GM12865 (cell line): ENCODE measurements around the gene ALDH1B1.
"Not testable (repeated sequence)": the region's sequence is repeated elsewhere in the genome, so short reads cannot be mapped to it uniquely, and the experiment has no call there.

Source experiments
- DNase-seq: peaks from one replicate; pipeline ENCODE4 v3.0.0; 2010; ENCODE audit warnings: low read depth
- H3K4me3 ChIP-seq: 2 replicates; pipeline ENCODE4 v1.5.1; 2011; ENCODE audit warnings: mild to moderate bottlenecking, low read depth, low read length, control low read depth
- TF ChIP-seq, protein P1 (sequence below): IDR thresholded peaks from 2 replicates; pipeline ENCODE4 v1.5.1; 2011; ENCODE audit warnings: low read length, control low read depth, low read depth, inconsistent platforms; ENCODE audit not compliant: insufficient read depth; ENCODE audit errors: missing control alignments

Gene ALDH1B1

DNA sequence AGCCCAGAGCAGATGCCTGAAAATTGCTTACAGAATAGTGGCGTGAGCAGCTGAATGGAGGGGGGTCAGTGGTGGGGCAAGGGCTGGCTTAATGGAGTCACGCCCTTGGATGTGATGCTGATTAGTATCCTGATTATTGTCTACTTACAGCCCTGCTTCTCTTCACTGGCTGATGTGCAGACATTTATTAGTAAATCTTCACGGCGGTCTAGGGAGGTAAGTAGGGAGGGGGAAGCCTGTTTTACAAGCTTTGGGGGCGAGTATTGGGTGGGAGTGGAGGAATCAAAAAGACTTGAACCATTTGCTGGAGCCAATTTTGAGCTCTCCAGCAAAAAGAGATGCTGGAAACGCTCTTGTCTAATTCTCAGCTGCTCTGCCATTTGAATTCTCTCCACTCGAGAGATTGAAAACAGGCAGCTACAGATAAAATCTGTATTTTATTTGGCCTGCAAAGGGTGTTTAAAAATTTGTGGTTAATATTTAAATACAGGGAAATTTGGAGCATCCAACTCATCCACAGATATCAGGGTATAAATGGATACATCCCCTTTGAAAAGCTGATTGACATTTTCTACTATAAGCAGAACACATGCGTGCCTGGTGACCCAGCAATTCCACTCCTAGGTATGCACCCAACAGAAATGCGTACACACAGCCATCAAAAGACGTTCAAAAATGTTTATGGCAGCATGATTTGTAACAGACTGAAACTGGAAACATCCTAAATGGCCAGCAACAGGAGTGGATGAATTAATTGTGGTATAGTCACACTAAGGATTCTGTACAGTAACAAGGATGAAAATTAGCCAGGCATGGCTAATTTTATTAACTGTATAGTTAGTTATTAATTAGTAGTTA lies 19.5 kb upstream of the ALDH1B1 start:
- no peak overlapping the region for H3K4me3 ChIP-seq
- TF ChIP-seq, protein P1, sequence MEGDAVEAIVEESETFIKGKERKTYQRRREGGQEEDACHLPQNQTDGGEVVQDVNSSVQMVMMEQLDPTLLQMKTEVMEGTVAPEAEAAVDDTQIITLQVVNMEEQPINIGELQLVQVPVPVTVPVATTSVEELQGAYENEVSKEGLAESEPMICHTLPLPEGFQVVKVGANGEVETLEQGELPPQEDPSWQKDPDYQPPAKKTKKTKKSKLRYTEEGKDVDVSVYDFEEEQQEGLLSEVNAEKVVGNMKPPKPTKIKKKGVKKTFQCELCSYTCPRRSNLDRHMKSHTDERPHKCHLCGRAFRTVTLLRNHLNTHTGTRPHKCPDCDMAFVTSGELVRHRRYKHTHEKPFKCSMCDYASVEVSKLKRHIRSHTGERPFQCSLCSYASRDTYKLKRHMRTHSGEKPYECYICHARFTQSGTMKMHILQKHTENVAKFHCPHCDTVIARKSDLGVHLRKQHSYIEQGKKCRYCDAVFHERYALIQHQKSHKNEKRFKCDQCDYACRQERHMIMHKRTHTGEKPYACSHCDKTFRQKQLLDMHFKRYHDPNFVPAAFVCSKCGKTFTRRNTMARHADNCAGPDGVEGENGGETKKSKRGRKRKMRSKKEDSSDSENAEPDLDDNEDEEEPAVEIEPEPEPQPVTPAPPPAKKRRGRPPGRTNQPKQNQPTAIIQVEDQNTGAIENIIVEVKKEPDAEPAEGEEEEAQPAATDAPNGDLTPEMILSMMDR: no peak
- no peak for DNase-seq

DNA sequence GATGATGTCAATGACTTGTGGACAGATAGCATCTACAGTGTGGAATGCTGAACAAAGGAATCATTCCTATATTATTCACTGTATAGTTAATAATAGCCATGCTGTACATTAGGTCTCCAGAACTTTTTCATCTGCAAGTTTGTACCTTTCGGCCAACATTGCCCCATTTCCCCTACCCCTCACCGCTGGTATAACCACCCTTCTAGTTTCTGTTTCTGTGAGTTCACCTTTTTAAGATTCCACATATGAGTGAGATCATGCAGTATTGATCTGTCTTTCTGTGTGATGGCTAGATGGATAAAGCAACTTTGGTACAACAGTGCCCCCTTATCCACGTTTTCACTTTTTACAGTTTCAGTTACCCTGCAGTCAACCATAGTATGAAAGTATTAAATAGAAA lies 18.8 kb upstream of the ALDH1B1 start:
- H3K4me3 ChIP-seq: no peak overlapping the region
- DNase-seq: no peak
- TF ChIP-seq, protein P1: no peak

DNA sequence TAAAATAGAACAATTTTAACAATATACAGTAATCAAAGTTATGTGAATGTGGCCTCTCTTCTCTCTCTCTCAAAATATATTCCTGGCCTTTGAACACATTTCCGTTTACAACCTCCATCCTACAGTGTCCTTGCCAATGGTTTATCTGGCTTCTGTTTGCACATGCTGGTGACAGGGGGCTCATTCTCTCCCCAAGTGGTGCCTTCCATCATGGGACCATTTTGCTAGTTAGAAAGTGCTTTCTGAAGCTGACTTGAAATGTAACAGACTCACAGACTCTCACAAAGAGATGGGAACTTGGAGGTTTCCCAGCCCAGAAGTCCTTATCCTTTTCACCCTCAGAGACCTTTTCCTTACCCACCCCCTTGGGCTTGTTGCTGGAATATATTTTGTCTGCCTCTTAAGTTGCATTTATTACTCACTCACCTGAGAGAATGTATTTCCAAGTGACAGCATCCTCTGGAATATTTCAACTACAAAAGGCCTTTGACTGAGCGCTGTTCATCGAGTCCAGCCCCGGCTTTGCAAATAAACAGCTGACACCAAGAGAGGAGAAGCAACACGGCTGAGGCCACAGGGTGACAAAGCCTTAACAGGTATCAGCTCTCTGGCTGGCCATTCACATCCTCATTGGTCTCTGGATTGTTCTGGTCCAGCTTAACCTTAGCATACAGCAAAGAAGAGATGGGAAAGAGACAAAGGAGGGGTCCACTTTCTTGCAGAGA lies 17.5 kb upstream of the ALDH1B1 start:
- H3K4me3 ChIP-seq: no peak overlapping the region
- DNase-seq: no peak
- TF ChIP-seq, protein P1: no peak

DNA sequence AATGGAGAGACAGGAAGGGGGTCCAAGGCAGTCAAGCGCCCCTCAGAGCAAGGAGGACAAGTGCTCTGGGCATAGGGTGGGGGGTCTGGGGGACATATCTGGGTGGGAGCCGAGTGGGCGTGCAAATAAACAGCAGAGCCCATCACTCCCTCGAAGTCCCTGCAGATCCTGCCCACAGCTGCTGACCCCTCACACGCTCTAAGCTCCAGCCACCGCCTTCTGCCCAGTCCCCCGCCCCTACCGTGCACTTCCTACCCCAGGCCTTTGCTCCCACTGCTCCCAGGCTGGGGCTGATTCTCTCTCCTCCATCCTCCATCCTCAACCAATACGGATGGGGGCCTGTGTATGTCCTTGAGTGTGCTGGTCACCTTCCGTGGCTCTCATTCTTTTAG lies 16.9 kb upstream of the ALDH1B1 start:
- no peak overlapping the region for H3K4me3 ChIP-seq
- TF ChIP-seq, protein P1: no peak
- DNase-seq: no peak

DNA sequence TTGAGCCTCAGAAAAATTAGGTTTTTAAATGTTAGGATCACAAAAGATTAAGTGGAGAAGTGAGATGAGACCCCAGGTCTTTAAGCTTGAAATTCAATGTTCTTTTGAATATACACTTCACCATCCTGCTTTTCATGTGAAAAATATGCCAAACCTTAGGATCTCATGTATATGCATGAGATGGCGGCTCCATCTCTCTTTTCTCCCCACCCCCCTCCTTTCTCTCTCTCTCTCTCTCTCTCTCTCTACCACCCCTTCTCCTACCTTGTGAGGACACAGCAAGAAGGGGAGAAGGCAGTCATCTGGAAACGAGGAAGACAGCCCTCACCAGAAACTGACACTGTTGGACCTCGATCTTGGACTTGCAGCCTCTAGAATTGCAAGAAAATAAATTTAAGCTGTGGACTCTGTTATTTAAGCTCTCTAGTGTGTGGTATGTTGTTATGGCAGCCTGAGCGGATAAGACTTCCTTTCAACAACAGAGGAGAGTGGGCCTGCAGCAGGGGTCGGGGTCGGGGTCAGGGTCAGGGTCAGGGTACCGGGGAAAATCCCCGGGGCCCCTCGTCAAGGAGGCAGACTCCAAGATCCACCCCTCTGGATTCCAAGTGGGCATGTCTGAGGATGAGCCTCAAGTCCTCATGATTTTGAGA lies 16.4 kb upstream of the ALDH1B1 start:
- DNase-seq: no peak
- H3K4me3 ChIP-seq: no peak overlapping the region
- TF ChIP-seq, protein P1: no peak

DNA sequence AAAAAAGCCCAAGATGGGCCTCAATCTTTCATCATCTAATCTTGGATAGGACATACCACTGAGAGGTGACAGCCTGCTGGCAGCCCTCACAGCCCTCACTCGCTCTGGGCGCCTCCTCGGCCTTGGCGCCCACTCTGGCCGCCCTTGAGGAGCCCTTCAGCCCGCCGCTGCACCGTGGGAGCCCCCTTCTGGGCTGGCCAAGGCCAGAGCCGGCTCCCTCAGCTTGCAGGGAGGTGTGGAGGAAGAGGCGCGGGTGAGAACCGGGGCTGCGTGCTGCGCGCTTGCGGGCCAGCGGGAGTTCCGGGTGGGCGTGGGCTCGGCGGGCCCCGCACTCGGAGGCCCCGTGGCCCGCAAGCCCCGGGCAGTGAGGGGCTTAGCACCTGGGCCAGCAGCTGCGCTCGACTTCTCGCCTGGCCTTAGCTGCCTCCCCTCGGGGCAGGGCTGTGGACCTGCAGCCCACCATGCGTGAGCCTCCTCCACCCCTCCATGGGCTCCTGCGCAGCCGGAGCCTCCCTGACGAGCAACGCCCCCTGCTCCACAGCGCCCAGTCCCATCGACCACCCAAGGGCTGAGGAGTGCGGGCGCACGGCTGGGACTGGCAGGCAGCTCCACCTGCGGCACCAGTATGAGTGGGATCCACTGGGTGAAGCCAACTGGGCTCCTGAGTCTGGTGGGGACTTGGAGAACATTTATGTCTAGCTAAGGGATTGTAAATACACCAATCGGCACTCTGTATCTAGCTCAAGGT lies 15.0 kb upstream of the ALDH1B1 start:
- DNase-seq, H3K4me3 ChIP-seq: not testable (repeated sequence)
